CD4-positive, CD25-positive, alpha-beta regulatory T cell (primary cell): ENCODE results near the gene BACH2. TPM values are rescaled to one million over a fixed set of nuclear protein-coding genes. Genes with fewer than 3 reads are reported as not detected.

Experiments used
- ATAC-seq, 2 donors: fragments of 150-1000 bp; cut with Tn5 transposase; one replicate each; pipeline ENCODE4 v1.10.0; 2021; ENCODE audit warnings: low read depth in 2 of 2, moderate number of reproducible peaks in 2 of 2, moderate library complexity in 1 of 2
- DNase-seq, 3 donors: peaks; one replicate each; pipeline versions ENCODE4 v3.0.0 to v3.0.0-alpha.2; 2012 to 2022; ENCODE audit warnings: mixed read lengths in 1 of 3
- H3K27ac ChIP-seq: one replicate; pipeline ENCODE4 v1.7.0; 2013; ENCODE audit warnings: mild to moderate bottlenecking, low read length; ENCODE audit not compliant: insufficient read depth, poor library complexity, severe bottlenecking
- H3K27me3 ChIP-seq: one replicate; pipeline ENCODE4 v1.7.0; 2013; ENCODE audit warnings: low read length; ENCODE audit not compliant: control insufficient read depth, insufficient read depth
- H3K36me3 ChIP-seq: one replicate; pipeline ENCODE4 v1.7.0; 2013; ENCODE audit warnings: mild to moderate bottlenecking, low read length, moderate library complexity; ENCODE audit not compliant: control insufficient read depth, insufficient read depth
- H3K4me1 ChIP-seq: 2 replicates; pipeline ENCODE4 v1.7.0; 2013; ENCODE audit warnings: mild to moderate bottlenecking, low read length; ENCODE audit not compliant: insufficient read depth, control insufficient read depth, poor library complexity, severe bottlenecking
- H3K4me3 ChIP-seq: one replicate; pipeline ENCODE4 v1.7.0; 2013; ENCODE audit warnings: low read depth, mild to moderate bottlenecking, low read length, moderate library complexity
- H3K9me3 ChIP-seq, 2 experiments: 1 replicate in 1 of 2; 2 replicates in 1 of 2; pipeline ENCODE4 v1.7.0; 2013; ENCODE audit warnings: low read length in 2 of 2, mild to moderate bottlenecking in 1 of 2, moderate library complexity in 1 of 2; ENCODE audit not compliant: control insufficient read depth in 2 of 2
- H3K27ac Mint-ChIP-seq, 3 donors: one replicate each; pipeline ENCODE4 v1.8.0; 2020 to 2022; ENCODE audit warnings: mild to moderate bottlenecking in 3 of 3, mixed read lengths in 3 of 3, moderate library complexity in 2 of 3
- H3K27me3 Mint-ChIP-seq: one replicate; pipeline ENCODE4 v1.8.0; 2022; ENCODE audit warnings: mild to moderate bottlenecking, mixed read lengths
- H3K36me3 Mint-ChIP-seq: one replicate; pipeline ENCODE4 v1.8.0; 2020; ENCODE audit warnings: mixed read lengths
- H3K4me1 Mint-ChIP-seq, 4 donors: one replicate each; pipeline ENCODE4 v1.8.0; 2020 to 2022; ENCODE audit warnings: mixed read lengths in 4 of 4, mild to moderate bottlenecking in 1 of 4
- H3K4me3 Mint-ChIP-seq, 4 donors: one replicate each; pipeline ENCODE4 v1.8.0; 2020 to 2022; ENCODE audit warnings: mild to moderate bottlenecking in 4 of 4, mixed read lengths in 4 of 4, moderate library complexity in 3 of 4
- H3K9me3 Mint-ChIP-seq, 7 donors: one replicate each; pipeline ENCODE4 v1.8.0; 2020 to 2022; ENCODE audit warnings: mixed read lengths in 7 of 7, mild to moderate bottlenecking in 3 of 7, moderate library complexity in 2 of 7
- polyA plus RNA-seq, 4 donors: library from polyadenylated mRNA; unstranded; fragments of 300-500 nt; fragmentation: Illumina TruSeq; gene quantifications; one replicate each; pipeline ENCODE4 v1.2.3, GENCODE V29; 2021
- total RNA-seq: library from RNA; stranded (reverse); gene quantifications from one replicate; pipeline ENCODE4 v1.2.3, GENCODE V29; 2022

The BACH2 gene
- total and polyA plus RNA-seq, 5 donors from 2014 or later = 3.8 to 51.3 (median 7.1) TPM

- Histone ChIP-seq H3K36me3 (peaks cover 14% of the 10 kb centered on the region), H3K27me3 (no peaks in the 10 kb centered on the region), H3K4me3 (no peak overlapping the region), H3K27ac (no peak overlapping the region), H3K4me1 (peaks cover 17% of the 10 kb centered on the region), H3K9me3 (peaks cover 0 to 12% of the 10 kb centered on the region in 2 experiments)
- Mint-ChIP-seq H3K27me3 (no peaks in the 10 kb centered on the region), H3K4me3 (no peak overlapping the region), H3K4me1 (peaks cover 20 to 51% (median 27%) of the 10 kb centered on the region in 4 donors), H3K36me3 (peaks cover 32% of the 10 kb centered on the region), H3K27ac (no peak overlapping the region), H3K9me3 (peaks cover 0 to 16% (median 4%) of the 10 kb centered on the region in 7 donors)
- no peak for ATAC-seq
- no peak for DNase-seq
Measured at GRCh38 chr6:90197854-90198496, 98.7 kb downstream of the BACH2 start.

GRCh38 chr6:90195094-90195829 is 101.4 kb downstream of the BACH2 start:
- peak overlapping the region in 1 of 4 donors; percentile 33 for H3K4me3 Mint-ChIP-seq
- ATAC-seq (no peak), DNase-seq (no peak)
- H3K36me3 Mint-ChIP-seq = peaks cover 28% of the 10 kb centered on the region
- Histone ChIP-seq H3K4me1 (peaks cover 4% of the 10 kb centered on the region), H3K36me3 (peaks cover 14% of the 10 kb centered on the region), H3K4me3 (no peak overlapping the region), H3K27me3 (no peaks in the 10 kb centered on the region), H3K9me3 (peaks cover 0 to 12% of the 10 kb centered on the region in 2 experiments), H3K27ac (no peak overlapping the region)
- H3K27ac Mint-ChIP-seq = peak overlapping the region; percentile 17 to 83 (median 73)
- H3K27me3 Mint-ChIP-seq = no peaks in the 10 kb centered on the region
- peaks cover 7 to 55% (median 19%) of the 10 kb centered on the region in 4 donors for H3K4me1 Mint-ChIP-seq
- peaks cover 0 to 16% (median 4%) of the 10 kb centered on the region in 7 donors for H3K9me3 Mint-ChIP-seq

- H3K27ac ChIP-seq = no peak overlapping the region
- peak overlapping the region in 1 of 4 donors; percentile 22 for H3K4me3 Mint-ChIP-seq
Measured at GRCh38 chr6:90194371-90194841, 102.2 kb downstream of the BACH2 start.

GRCh38 chr6:90193359-90193758 is 103.3 kb downstream of the BACH2 start:
- Mint-ChIP-seq H3K27ac (peak overlapping the region in 2 of 3 donors; percentile 33 to 50), H3K9me3 (peaks cover 0 to 11% (median 2%) of the 10 kb centered on the region in 7 donors), H3K27me3 (no peaks in the 10 kb centered on the region), H3K4me1 (peaks cover 7 to 67% (median 23%) of the 10 kb centered on the region in 4 donors), H3K36me3 (peaks cover 14% of the 10 kb centered on the region), H3K4me3 (peak overlapping the region in 1 of 4 donors; percentile 14)
- peaks cover 0 to 10% of the 10 kb centered on the region in 2 experiments for H3K9me3 ChIP-seq
- H3K4me3 ChIP-seq = no peak overlapping the region
- peaks cover 4% of the 10 kb centered on the region for H3K4me1 ChIP-seq
- no peaks in the 10 kb centered on the region for H3K27me3 ChIP-seq
- ATAC-seq = no peak
- H3K27ac ChIP-seq = no peak overlapping the region
- H3K36me3 ChIP-seq = peaks cover 8% of the 10 kb centered on the region
- no peak for DNase-seq

More at GRCh38 chr6:90194371-90194841, 102.2 kb downstream of the BACH2 start:
- Mint-ChIP-seq H3K27ac (peak overlapping the region; percentile 17 to 73 (median 26)), H3K27me3 (no peaks in the 10 kb centered on the region), H3K4me1 (peaks cover 7 to 63% (median 20%) of the 10 kb centered on the region in 4 donors), H3K9me3 (peaks cover 0 to 16% (median 4%) of the 10 kb centered on the region in 7 donors), H3K36me3 (peaks cover 23% of the 10 kb centered on the region)
- Histone ChIP-seq H3K4me3 (no peak overlapping the region), H3K9me3 (peaks cover 0 to 12% of the 10 kb centered on the region in 2 experiments), H3K27me3 (no peaks in the 10 kb centered on the region), H3K36me3 (peaks cover 14% of the 10 kb centered on the region), H3K4me1 (peaks cover 4% of the 10 kb centered on the region)
- ATAC-seq = no peak
- DNase-seq = no peak

- Histone ChIP-seq H3K27ac (no peak overlapping the region), H3K4me1 (peaks cover 6% of the 10 kb centered on the region), H3K4me3 (no peak overlapping the region), H3K36me3 (peaks cover 3% of the 10 kb centered on the region), H3K27me3 (no peaks in the 10 kb centered on the region), H3K9me3 (peaks cover 0 to 5% of the 10 kb centered on the region in 2 experiments)
- H3K36me3 Mint-ChIP-seq = peaks cover 10% of the 10 kb centered on the region
- H3K4me1 Mint-ChIP-seq = peaks cover 7 to 68% (median 23%) of the 10 kb centered on the region in 4 donors
- H3K4me3 Mint-ChIP-seq = no peak overlapping the region
- DNase-seq (no peak), ATAC-seq (no peak)
- H3K9me3 Mint-ChIP-seq = peaks cover 0 to 6% (median 0%) of the 10 kb centered on the region in 7 donors
- peak overlapping the region in 1 of 3 donors; percentile 50 for H3K27ac Mint-ChIP-seq
- no peaks in the 10 kb centered on the region for H3K27me3 Mint-ChIP-seq
Measured at GRCh38 chr6:90192857-90193256, 103.8 kb downstream of the BACH2 start.

- H3K27me3 ChIP-seq = no peaks in the 10 kb centered on the region
- peaks cover 20 to 82% (median 34%) of the 10 kb centered on the region in 4 donors for H3K4me1 Mint-ChIP-seq
Measured at GRCh38 chr6:90190752-90191395, 105.8 kb downstream of the BACH2 start.

GRCh38 chr6:90190131-90190530 is 106.5 kb downstream of the BACH2 start:
- H3K36me3 Mint-ChIP-seq = no peaks in the 10 kb centered on the region
- no peaks in the 10 kb centered on the region for H3K9me3 Mint-ChIP-seq
- H3K27me3 Mint-ChIP-seq = no peaks in the 10 kb centered on the region
- ATAC-seq (no peak), DNase-seq (no peak)
- no peak overlapping the region for H3K4me3 ChIP-seq
- H3K27ac ChIP-seq = no peak overlapping the region
- H3K4me1 ChIP-seq = peaks cover 13% of the 10 kb centered on the region
- peaks cover 15 to 78% (median 28%) of the 10 kb centered on the region in 4 donors for H3K4me1 Mint-ChIP-seq
- no peaks in the 10 kb centered on the region for H3K36me3 ChIP-seq
- H3K27ac Mint-ChIP-seq = peak overlapping the region in 2 of 3 donors; percentile 42 to 60
- no peaks in the 10 kb centered on the region for H3K9me3 ChIP-seq
- H3K4me3 Mint-ChIP-seq = no peak overlapping the region
- no peaks in the 10 kb centered on the region for H3K27me3 ChIP-seq

More at GRCh38 chr6:90190752-90191395, 105.8 kb downstream of the BACH2 start:
- ATAC-seq (no peak), DNase-seq (no peak)
- H3K9me3 Mint-ChIP-seq = no peaks in the 10 kb centered on the region
- peak overlapping the region; percentile 7 to 60 (median 39) for H3K27ac Mint-ChIP-seq
- Histone ChIP-seq H3K9me3 (no peaks in the 10 kb centered on the region), H3K4me1 (peaks cover 13% of the 10 kb centered on the region), H3K36me3 (no peaks in the 10 kb centered on the region), H3K4me3 (no peak overlapping the region), H3K27ac (no peak overlapping the region)
- H3K27me3 Mint-ChIP-seq = no peaks in the 10 kb centered on the region
- peaks cover 4% of the 10 kb centered on the region for H3K36me3 Mint-ChIP-seq
- H3K4me3 Mint-ChIP-seq = peak overlapping the region in 2 of 4 donors; percentile 36 to 37
